T47D (cell line): ENCODE data around the gene GLB1L3.

Experiments
- DNase-seq, 2 experiments: peaks; one replicate each; pipeline versions ENCODE4 v3.0.0 to v3.0.0-alpha.2; 2011 to 2012; ENCODE audit warnings: low read depth in 1 of 2, low spot score in 1 of 2
- JUND ChIP-seq: IDR thresholded peaks from 2 replicates; pipeline ENCODE4 v1.6.1; 2012; ENCODE audit warnings: low read depth
- in situ Hi-C: cut with HindIII; loops from 2 replicates; pipeline ENCODE4 v1.10.0; 2016; ENCODE audit warnings: low sequenced_read_pairs, low pct_unique_long_range_greater_than_20kb

GLB1L3 gene

GRCh38 chr11:134349802-134350355 is 73.7 kb downstream of the GLB1L3 start:
- no peak for DNase-seq
- in situ Hi-C loops: no loop called here
- no peak for TF ChIP-seq JUND

- no peak for TF ChIP-seq JUND
- no peak for DNase-seq
- in situ Hi-C loops: no loop called here
Observed at GRCh38 chr11:134350381-134350780, 74.2 kb downstream of the GLB1L3 start.

GRCh38 chr11:134352111-134352510 is 75.9 kb downstream of the GLB1L3 start:
- no peak for DNase-seq
- no peak for TF ChIP-seq JUND
- in situ Hi-C loops: no loop called here

- in situ Hi-C loops: no loop called here
- TF ChIP-seq JUND: no peak
- DNase-seq: no peak
Observed at GRCh38 chr11:134355136-134355535, 79.0 kb downstream of the GLB1L3 start.

- in situ Hi-C loops: no loop called here
- no peak for TF ChIP-seq JUND
- DNase-seq: no peak
Observed at GRCh38 chr11:134355656-134356055, 79.5 kb downstream of the GLB1L3 start.

- in situ Hi-C loops: no loop called here
- no peak for TF ChIP-seq JUND
- no peak for DNase-seq
Observed at GRCh38 chr11:134356656-134357544, 80.7 kb downstream of the GLB1L3 start.

- DNase-seq: no peak
- no peak for TF ChIP-seq JUND
- in situ Hi-C loops: no loop called here
Observed at GRCh38 chr11:134357545-134357839, 81.3 kb downstream of the GLB1L3 start.

- DNase-seq: no peak
- in situ Hi-C loops: no loop called here
- no peak for TF ChIP-seq JUND
Observed at GRCh38 chr11:134358165-134358855, 82.1 kb downstream of the GLB1L3 start.

GRCh38 chr11:134358856-134359490 is 82.8 kb downstream of the GLB1L3 start:
- TF ChIP-seq JUND: no peak
- DNase-seq: no peak
- in situ Hi-C loops: no loop called here

- no peak for TF ChIP-seq JUND
- DNase-seq: no peak
- in situ Hi-C loops: no loop called here
Observed at GRCh38 chr11:134359646-134360045, 83.5 kb downstream of the GLB1L3 start.

GRCh38 chr11:134360050-134360835 is 84.1 kb downstream of the GLB1L3 start:
- DNase-seq: peak; percentile 96 to 99
- in situ Hi-C loops: no loop called here
- no peak for TF ChIP-seq JUND

GRCh38 chr11:134361661-134362060 is 85.5 kb downstream of the GLB1L3 start:
- in situ Hi-C loops: no loop called here
- no peak for DNase-seq
- TF ChIP-seq JUND: no peak
